GM15510 (cell line): ENCODE measurements around the gene ALOX12.

Experiments
- POLR2A ChIP-seq: IDR thresholded peaks from 3 replicates; pipeline ENCODE4 v1.6.1; 2011; ENCODE audit warnings: borderline replicate concordance; ENCODE audit not compliant: insufficient read length; ENCODE audit errors: extremely low read depth

ALOX12 gene

DNA sequence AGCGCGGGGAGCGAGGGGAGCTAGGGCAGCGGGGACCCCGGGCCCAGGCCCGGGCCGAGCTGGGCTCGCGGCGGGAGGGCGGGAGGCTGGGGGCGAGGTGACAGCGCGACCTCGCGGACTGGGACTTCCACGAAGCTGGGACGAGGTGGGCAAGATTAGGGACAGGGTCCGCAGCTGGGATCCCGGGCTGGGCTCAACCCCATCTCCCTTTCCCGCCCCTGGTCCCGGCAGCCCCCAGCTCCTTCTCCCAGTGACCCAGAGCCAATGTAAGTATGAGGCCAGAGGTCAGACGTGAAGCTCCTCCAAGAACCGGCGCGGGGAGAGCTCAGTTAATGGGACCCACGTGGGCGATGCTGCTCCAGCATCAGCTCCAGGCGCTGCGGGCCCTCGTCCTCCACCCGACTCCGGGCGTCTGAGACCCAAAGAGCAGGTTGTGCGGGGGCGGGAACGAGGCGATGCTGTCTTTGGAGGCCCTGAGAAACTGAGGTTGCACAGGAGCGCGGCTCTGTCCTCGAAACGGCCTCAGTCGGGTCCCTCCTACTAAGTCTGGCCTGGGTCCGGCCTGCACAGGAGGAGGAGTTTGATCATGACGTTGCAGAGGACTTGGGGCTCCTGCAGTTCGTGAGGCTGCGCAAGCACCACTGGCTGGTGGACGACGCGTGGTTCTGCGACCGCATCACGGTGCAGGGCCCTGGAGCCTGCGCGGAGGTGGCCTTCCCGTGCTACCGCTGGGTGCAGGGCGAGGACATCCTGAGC is 585 bp downstream of the ALOX12 start:
- TF ChIP-seq POLR2A = no peak

DNA sequence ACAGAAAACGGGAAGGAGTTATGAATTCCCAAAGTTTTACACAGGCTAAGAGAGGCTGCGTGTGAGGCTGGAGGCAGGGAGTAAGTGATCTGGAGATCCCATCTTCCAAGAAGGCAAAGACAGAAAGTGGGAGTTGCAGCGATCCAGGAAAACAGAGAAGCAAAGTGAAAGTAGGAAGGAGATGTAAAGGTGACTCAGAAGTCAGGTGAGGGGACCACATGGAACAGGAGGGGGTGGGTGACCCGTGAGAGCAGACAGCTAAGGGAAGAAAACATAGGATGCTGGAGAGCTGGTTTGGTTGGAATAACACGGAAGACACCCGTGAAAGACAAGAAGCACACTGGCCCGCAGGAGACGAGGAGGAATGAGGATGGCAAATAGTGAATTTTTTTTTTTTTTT is 1.3 kb downstream of the ALOX12 start:
- TF ChIP-seq POLR2A = no peak

DNA sequence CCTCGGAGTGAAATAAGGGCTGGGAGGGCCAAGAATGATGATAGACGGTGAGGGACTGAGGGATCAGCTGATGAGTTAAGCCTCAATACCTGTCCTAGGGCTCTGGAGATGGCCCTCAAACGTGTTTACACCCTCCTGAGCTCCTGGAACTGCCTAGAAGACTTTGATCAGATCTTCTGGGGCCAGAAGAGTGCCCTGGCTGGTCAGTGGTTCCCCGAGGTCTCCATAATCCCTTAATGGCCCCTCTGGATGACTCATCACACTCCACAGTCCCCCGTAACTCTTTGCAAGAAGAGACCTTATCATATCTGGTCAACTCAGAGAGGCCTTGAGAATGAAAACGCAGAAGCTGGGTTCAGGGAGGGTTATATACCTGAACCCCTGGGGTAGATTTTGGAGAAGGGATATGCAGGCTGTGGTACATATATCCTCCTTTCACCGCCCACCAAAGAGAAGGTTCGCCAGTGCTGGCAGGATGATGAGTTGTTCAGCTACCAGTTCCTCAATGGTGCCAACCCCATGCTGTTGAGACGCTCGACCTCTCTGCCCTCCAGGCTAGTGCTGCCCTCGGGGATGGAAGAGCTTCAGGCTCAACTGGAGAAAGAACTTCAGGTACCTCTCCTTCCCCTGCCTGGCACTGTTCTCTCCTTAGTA is 3.1 kb downstream of the ALOX12 start:
- TF ChIP-seq POLR2A = no peak

- no peak for TF ChIP-seq POLR2A
Observed at GRCh38 chr17:7001318-7001961, 5.6 kb downstream of the ALOX12 start.

- TF ChIP-seq POLR2A = no peak
Observed at GRCh38 chr17:7002288-7003047, 6.6 kb downstream of the ALOX12 start.

- no peak for TF ChIP-seq POLR2A
Observed at GRCh38 chr17:7003745-7004144, 7.9 kb downstream of the ALOX12 start.

- no peak for TF ChIP-seq POLR2A
Observed at GRCh38 chr17:7004398-7005253, 8.8 kb downstream of the ALOX12 start.

DNA sequence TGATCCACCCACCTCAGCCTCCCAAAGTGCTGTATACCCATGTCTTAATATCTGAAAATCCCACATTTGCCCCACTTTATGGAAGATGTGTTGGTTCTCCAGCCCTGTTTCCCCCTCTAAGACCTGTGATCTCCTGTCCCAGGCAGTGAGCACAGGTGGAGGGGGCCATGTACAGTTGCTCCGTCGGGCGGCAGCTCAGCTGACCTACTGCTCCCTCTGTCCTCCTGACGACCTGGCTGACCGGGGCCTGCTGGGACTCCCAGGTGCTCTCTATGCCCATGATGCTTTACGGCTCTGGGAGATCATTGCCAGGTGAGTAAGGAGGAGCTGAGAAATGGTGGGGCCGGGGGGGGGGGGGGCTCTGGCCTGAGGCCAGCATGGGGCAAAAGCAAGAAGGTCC is 9.9 kb downstream of the ALOX12 start:
- TF ChIP-seq POLR2A = no peak

DNA sequence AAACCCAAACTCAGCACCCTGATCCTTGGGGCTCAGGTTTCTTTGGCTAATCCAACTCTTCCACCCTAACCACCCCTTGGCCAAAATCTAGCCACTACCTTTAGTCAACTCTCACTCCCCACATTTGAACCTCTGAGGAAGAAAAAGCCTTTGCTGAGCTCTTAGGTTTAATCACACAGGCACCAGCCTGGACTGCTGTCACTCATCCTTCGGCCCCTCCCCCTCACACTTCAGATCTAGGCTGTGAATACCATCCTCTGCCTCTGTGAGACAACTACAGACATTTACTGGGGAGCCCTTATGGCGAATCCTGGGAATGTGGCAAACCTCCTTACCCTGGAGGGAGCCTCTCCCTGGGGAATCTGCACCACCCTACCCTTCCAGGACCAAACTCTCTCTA is 11.3 kb downstream of the ALOX12 start:
- no peak for TF ChIP-seq POLR2A

- TF ChIP-seq POLR2A = no peak
Observed at GRCh38 chr17:7010523-7010922, 14.7 kb downstream of the ALOX12 start.

GRCh38 chr17:7011415-7011814 is 15.6 kb downstream of the ALOX12 start:
- TF ChIP-seq POLR2A = no peak

- TF ChIP-seq POLR2A = no peak
Observed at GRCh38 chr17:7011942-7012254, 16.0 kb downstream of the ALOX12 start.

DNA sequence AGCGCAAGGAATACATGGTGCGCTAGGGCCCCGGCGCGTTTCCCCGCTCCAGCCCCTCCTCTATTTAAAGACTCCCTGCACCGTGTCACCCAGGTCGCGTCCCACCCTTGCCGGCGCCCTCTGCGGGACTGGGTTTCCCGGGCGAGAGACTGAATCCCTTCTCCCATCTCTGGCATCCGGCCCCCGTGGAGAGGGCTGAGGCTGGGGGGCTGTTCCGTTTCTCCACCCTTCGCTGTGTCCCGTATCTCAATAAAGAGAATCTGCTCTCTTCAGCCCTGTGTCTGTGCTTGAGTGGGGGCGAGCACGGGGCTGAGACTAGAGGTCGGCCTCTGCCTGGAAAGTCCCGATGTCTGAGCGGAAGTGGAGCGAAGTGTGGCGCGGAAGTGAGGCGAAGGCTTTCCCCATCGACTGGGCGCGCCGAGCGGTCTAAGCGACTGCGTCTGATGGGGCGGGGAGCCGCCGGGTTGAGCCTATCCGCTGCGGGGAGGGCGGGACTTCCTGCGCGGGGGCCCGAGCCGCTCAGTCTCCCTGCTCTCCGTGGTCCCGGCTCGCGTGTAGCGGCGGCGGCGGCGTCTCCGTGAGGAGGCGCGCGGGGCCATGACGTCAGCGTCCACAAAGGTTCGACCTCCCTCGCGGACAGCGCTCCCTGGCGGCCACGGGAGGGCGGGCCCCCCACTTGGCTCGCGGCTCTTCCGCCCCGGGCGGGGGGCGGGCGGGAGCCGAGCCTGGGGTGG is 18.6 kb downstream of the ALOX12 start:
- peak; percentile 84 for TF ChIP-seq POLR2A

DNA sequence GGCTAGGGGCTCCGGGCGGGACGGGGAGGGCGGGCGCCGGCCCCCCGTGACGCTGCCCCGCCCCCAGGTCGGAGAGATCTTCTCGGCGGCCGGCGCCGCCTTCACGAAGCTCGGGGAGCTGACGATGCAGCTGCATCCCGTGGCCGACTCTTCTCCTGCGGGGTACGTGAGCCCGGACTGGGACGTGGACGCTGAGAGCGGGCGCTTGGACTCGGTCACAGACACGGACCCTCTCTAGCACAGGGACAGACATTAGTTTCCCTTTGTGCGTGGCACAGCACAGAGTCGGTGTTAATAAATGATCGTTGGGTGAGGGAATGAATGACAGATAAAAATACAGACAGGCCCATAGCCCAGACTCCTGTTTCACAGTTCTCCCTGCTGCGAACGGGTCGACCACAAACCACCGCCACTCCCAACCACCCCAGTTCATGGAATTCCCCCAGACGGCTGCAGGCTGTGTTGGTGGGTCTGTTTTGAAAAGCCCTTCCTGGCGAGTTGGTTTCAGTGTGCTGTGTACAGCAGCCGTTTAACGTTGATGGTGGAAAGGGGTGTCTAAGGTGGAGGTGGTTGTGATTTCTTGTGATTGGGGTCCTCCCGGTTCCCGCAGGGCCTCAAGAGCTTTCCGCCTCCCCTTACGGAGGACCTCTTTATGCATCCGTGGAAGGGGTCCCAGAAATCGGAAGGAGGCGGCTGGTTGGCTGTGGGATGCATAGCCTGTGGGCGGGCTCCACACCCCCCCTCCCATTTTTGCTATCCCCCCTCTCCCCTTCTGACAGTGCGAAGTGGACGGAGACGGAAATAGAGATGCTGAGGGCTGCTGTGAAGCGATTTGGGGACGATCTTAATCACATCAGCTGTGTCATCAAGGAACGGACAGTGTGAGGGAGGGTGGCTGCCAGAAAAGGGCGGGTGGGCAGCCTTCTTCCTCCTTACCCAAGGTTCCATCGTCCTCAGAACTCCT is 19.4 kb downstream of the ALOX12 start:
- peak; percentile 65 for TF ChIP-seq POLR2A
